ENCODE measurements around the gene EHD1. TPM values are rescaled to one million over a fixed set of nuclear protein-coding genes. Genes with fewer than 3 reads are reported as not detected.

The EHD1 gene
- polyA plus RNA-seq, 2 donors: 16.1 to 28.7 TPM

DNA sequence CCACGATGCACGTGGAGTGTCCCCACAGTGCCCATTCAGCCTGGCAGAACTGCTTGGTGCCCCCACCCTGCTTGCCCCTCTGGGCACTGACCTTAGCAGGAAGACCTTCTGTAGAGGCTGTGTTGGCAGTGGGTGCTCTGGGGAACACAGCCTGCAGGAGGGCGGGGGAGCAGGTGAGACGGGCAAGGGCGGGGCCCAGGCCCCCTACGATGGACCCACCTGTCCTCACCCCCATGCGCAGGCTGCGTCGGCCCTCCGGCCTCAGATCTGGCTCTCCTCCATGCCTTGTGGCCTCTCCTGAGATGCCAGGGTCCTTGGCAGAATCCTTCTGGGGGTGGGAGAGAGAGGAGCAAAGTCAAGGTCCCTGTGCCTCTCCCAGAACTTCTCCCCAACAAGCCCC is 44.9 kb downstream of the EHD1 start:
- H3K27ac ChIP-seq (ENCODE audit: low read depth in 2 of 2, low read length in 1 of 2): no peak overlapping the region

DNA sequence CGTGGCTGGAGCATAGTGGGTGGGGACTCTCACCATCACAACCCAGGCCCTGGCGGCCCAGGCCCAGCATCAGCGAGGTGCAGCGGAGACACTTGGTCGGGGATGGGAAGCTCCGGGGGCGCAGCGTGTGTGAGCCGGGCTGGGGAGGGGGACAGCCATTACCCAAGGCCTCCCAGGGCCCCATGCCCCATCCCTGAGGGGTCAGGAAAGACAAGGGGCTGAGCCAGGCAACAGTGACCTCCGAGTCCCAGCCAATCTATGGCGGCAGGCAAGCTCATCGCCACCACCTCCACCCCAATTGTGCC is 45.3 kb downstream of the EHD1 start:
- H3K27me3 ChIP-seq (ENCODE audit: control insufficient read depth in 1 of 2, insufficient read depth in 2 of 2, low read length in 2 of 2): no peaks in the 10 kb centered on the region
- peaks cover 0 to 18% of the 10 kb centered on the region in 2 donors for H3K4me1 ChIP-seq (ENCODE audit: control insufficient read depth in 2 of 2, insufficient read depth in 2 of 2, low read length in 1 of 2)
- no peak overlapping the region for H3K27ac ChIP-seq (ENCODE audit: low read depth in 2 of 2, low read length in 1 of 2)
- H3K36me3 ChIP-seq (ENCODE audit: control insufficient read depth in 2 of 2, insufficient read depth in 2 of 2, low read length in 1 of 2): peaks cover 6 to 78% of the 10 kb centered on the region in 2 donors
- H3K4me3 ChIP-seq (ENCODE audit: low read depth in 1 of 2, low read length in 2 of 2): no peak overlapping the region
- whole genome bisulfite sequencing, 2 donors: 89% methylated on average over 11 to 12 of the region's 12 CpGs
- no peaks in the 10 kb centered on the region for H3K9me3 ChIP-seq (ENCODE audit: control insufficient read depth in 2 of 2, insufficient read depth in 1 of 2, low read depth in 1 of 2, low read length in 1 of 2)

More for the DNA sequence above, 44.9 kb downstream of the EHD1 start:
- WGBS, 2 donors: 86 to 91% methylated on average over 10 of the region's 10 CpGs
- H3K4me1 ChIP-seq (ENCODE audit: control insufficient read depth in 2 of 2, insufficient read depth in 2 of 2, low read length in 1 of 2): peaks cover 0 to 18% of the 10 kb centered on the region in 2 donors
- H3K9me3 ChIP-seq (ENCODE audit: control insufficient read depth in 2 of 2, insufficient read depth in 1 of 2, low read depth in 1 of 2, low read length in 1 of 2): no peaks in the 10 kb centered on the region
- H3K36me3 ChIP-seq (ENCODE audit: control insufficient read depth in 2 of 2, insufficient read depth in 2 of 2, low read length in 1 of 2): peaks cover 6 to 80% of the 10 kb centered on the region in 2 donors
- H3K4me3 ChIP-seq (ENCODE audit: low read depth in 1 of 2, low read length in 2 of 2): no peak overlapping the region
- no peaks in the 10 kb centered on the region for H3K27me3 ChIP-seq (ENCODE audit: control insufficient read depth in 1 of 2, insufficient read depth in 2 of 2, low read length in 2 of 2)

DNA sequence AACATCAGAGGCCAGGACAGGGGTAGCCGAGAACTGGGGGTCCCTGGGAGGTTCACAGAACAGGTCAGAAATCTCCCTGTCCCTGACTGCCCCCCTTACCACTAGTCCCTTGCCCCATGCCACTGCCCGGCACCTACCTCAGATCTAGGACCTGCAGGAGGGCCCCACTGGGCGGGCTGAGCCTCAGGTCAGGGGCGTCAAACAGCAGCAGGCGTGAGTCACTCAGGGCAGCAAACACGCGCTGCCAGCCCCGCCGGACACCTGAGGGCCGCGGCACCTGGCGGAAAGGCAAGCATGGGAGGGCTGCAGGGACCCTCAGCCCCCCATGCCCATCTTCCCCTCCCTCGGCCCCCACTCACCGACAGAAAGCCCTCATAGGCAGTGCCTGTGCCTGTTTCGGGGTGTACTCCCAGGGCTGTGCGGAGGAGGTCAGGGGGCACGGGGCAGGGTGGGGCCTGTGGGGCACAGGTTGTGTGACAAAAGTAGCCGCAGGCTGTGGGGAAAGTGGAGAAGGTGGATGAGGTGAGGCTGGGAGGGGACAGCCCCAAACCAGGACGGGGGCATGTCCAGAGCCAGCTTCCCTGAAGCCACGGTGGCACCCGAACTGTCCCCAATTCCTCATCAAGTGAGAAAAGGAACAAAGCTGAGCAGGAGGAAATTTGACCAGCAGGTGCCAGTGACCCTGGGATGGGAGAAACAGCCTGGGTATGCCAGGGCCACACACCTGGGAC is 45.8 kb downstream of the EHD1 start:
- 93 to 94% methylated on average over 21 of the region's 21 CpGs for WGBS, 2 donors
- Histone ChIP-seq H3K36me3 (ENCODE audit: control insufficient read depth in 2 of 2, insufficient read depth in 2 of 2, low read length in 1 of 2) (peaks cover 6 to 75% of the 10 kb centered on the region in 2 donors), H3K9me3 (ENCODE audit: control insufficient read depth in 2 of 2, insufficient read depth in 1 of 2, low read depth in 1 of 2, low read length in 1 of 2) (no peaks in the 10 kb centered on the region), H3K4me3 (ENCODE audit: low read depth in 1 of 2, low read length in 2 of 2) (no peak overlapping the region), H3K27ac (ENCODE audit: low read depth in 2 of 2, low read length in 1 of 2) (no peak overlapping the region), H3K27me3 (ENCODE audit: control insufficient read depth in 1 of 2, insufficient read depth in 2 of 2, low read length in 2 of 2) (no peaks in the 10 kb centered on the region), H3K4me1 (ENCODE audit: control insufficient read depth in 2 of 2, insufficient read depth in 2 of 2, low read length in 1 of 2) (peaks cover 0 to 18% of the 10 kb centered on the region in 2 donors)

- 86 to 90% methylated on average over 19 to 24 of the region's 24 CpGs for WGBS, 2 donors
- Histone ChIP-seq H3K4me3 (ENCODE audit: low read depth in 1 of 2, low read length in 2 of 2) (no peak overlapping the region), H3K36me3 (ENCODE audit: control insufficient read depth in 2 of 2, insufficient read depth in 2 of 2, low read length in 1 of 2) (peaks cover 6 to 79% of the 10 kb centered on the region in 2 donors), H3K9me3 (ENCODE audit: control insufficient read depth in 2 of 2, insufficient read depth in 1 of 2, low read depth in 1 of 2, low read length in 1 of 2) (no peaks in the 10 kb centered on the region), H3K4me1 (ENCODE audit: control insufficient read depth in 2 of 2, insufficient read depth in 2 of 2, low read length in 1 of 2) (peaks cover 0 to 11% of the 10 kb centered on the region in 2 donors), H3K27me3 (ENCODE audit: control insufficient read depth in 1 of 2, insufficient read depth in 2 of 2, low read length in 2 of 2) (no peaks in the 10 kb centered on the region), H3K27ac (ENCODE audit: low read depth in 2 of 2, low read length in 1 of 2) (no peak overlapping the region)
These were observed 47.0 kb downstream of the EHD1 start for GRCh38 chr11:64831411-64831891.

- no peak overlapping the region for H3K27ac ChIP-seq (ENCODE audit: low read depth in 2 of 2, low read length in 1 of 2)
- peaks cover 6 to 77% of the 10 kb centered on the region in 2 donors for H3K36me3 ChIP-seq (ENCODE audit: control insufficient read depth in 2 of 2, insufficient read depth in 2 of 2, low read length in 1 of 2)
- 86 to 87% methylated on average over 43 of the region's 43 CpGs for WGBS, 2 donors
- H3K9me3 ChIP-seq (ENCODE audit: control insufficient read depth in 2 of 2, insufficient read depth in 1 of 2, low read depth in 1 of 2, low read length in 1 of 2): no peaks in the 10 kb centered on the region
- H3K27me3 ChIP-seq (ENCODE audit: control insufficient read depth in 1 of 2, insufficient read depth in 2 of 2, low read length in 2 of 2): no peaks in the 10 kb centered on the region
- no peak overlapping the region for H3K4me3 ChIP-seq (ENCODE audit: low read depth in 1 of 2, low read length in 2 of 2)
- no peaks in the 10 kb centered on the region for H3K4me1 ChIP-seq (ENCODE audit: control insufficient read depth in 2 of 2, insufficient read depth in 2 of 2, low read length in 1 of 2)
These were observed 48.7 kb downstream of the EHD1 start for GRCh38 chr11:64829536-64830251.

- 92 to 94% methylated on average over 22 of the region's 22 CpGs for WGBS, 2 donors
- no peak overlapping the region for H3K27ac ChIP-seq (ENCODE audit: low read depth in 2 of 2, low read length in 1 of 2)
- H3K4me1 ChIP-seq (ENCODE audit: control insufficient read depth in 2 of 2, insufficient read depth in 2 of 2, low read length in 1 of 2): no peaks in the 10 kb centered on the region
- no peaks in the 10 kb centered on the region for H3K9me3 ChIP-seq (ENCODE audit: control insufficient read depth in 2 of 2, insufficient read depth in 1 of 2, low read depth in 1 of 2, low read length in 1 of 2)
- H3K4me3 ChIP-seq (ENCODE audit: low read depth in 1 of 2, low read length in 2 of 2): no peak overlapping the region
- H3K36me3 ChIP-seq (ENCODE audit: control insufficient read depth in 2 of 2, insufficient read depth in 2 of 2, low read length in 1 of 2): peaks cover 0 to 59% of the 10 kb centered on the region in 2 donors
- no peaks in the 10 kb centered on the region for H3K27me3 ChIP-seq (ENCODE audit: control insufficient read depth in 1 of 2, insufficient read depth in 2 of 2, low read length in 2 of 2)
These were observed 51.0 kb downstream of the EHD1 start for GRCh38 chr11:64827451-64827839.

GRCh38 chr11:64826578-64827450 is 51.6 kb downstream of the EHD1 start:
- no peaks in the 10 kb centered on the region for H3K4me1 ChIP-seq (ENCODE audit: control insufficient read depth in 2 of 2, insufficient read depth in 2 of 2, low read length in 1 of 2)
- 88 to 92% methylated on average over 52 of the region's 52 CpGs for WGBS, 2 donors
- H3K27ac ChIP-seq (ENCODE audit: low read depth in 2 of 2, low read length in 1 of 2): no peak overlapping the region
- no peaks in the 10 kb centered on the region for H3K9me3 ChIP-seq (ENCODE audit: control insufficient read depth in 2 of 2, insufficient read depth in 1 of 2, low read depth in 1 of 2, low read length in 1 of 2)
- H3K27me3 ChIP-seq (ENCODE audit: control insufficient read depth in 1 of 2, insufficient read depth in 2 of 2, low read length in 2 of 2): no peaks in the 10 kb centered on the region
- H3K36me3 ChIP-seq (ENCODE audit: control insufficient read depth in 2 of 2, insufficient read depth in 2 of 2, low read length in 1 of 2): peaks cover 0 to 53% of the 10 kb centered on the region in 2 donors
- no peak overlapping the region for H3K4me3 ChIP-seq (ENCODE audit: low read depth in 1 of 2, low read length in 2 of 2)

- WGBS, 2 donors: 77 to 85% methylated on average over 7 of the region's 7 CpGs
- H3K27me3 ChIP-seq (ENCODE audit: control insufficient read depth in 1 of 2, insufficient read depth in 2 of 2, low read length in 2 of 2): no peaks in the 10 kb centered on the region
- H3K4me3 ChIP-seq (ENCODE audit: low read depth in 1 of 2, low read length in 2 of 2): no peak overlapping the region
- H3K36me3 ChIP-seq (ENCODE audit: control insufficient read depth in 2 of 2, insufficient read depth in 2 of 2, low read length in 1 of 2): peaks cover 0 to 47% of the 10 kb centered on the region in 2 donors
- H3K9me3 ChIP-seq (ENCODE audit: control insufficient read depth in 2 of 2, insufficient read depth in 1 of 2, low read depth in 1 of 2, low read length in 1 of 2): no peaks in the 10 kb centered on the region
- H3K27ac ChIP-seq (ENCODE audit: low read depth in 2 of 2, low read length in 1 of 2): no peak overlapping the region
- no peaks in the 10 kb centered on the region for H3K4me1 ChIP-seq (ENCODE audit: control insufficient read depth in 2 of 2, insufficient read depth in 2 of 2, low read length in 1 of 2)
These were observed 52.4 kb downstream of the EHD1 start for GRCh38 chr11:64826062-64826461.

DNA sequence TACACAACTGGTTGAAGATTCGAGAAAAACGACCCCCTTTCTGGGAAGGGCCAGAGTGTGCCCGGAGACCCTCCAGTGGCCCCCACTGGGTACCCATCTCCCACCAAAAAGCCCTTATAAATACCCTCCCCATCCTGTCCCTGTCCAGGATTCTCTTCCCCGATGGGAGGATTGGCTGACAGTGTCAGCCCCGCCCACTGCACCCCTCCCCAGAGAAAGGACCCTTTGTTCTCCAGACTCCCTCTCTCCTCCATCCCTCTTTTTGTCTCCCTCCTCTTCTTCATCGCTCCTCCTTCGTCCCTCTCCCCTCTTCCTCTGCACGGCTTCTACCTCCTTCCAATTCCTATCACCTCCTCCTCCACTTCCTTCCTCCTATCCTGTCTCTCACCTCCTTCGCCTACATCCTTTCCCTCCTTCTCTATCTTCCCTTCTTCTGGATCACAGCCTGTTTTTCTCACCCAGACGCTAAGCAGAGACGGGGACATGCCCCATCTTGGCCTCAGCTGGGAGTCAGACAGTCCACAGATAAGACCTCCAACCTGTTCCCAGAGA is 54.8 kb downstream of the EHD1 start:
- Histone ChIP-seq H3K27me3 (ENCODE audit: control insufficient read depth in 1 of 2, insufficient read depth in 2 of 2, low read length in 2 of 2) (no peaks in the 10 kb centered on the region), H3K27ac (ENCODE audit: low read depth in 2 of 2, low read length in 1 of 2) (no peak overlapping the region), H3K4me3 (ENCODE audit: low read depth in 1 of 2, low read length in 2 of 2) (no peak overlapping the region), H3K36me3 (ENCODE audit: control insufficient read depth in 2 of 2, insufficient read depth in 2 of 2, low read length in 1 of 2) (peaks cover 0 to 31% of the 10 kb centered on the region in 2 donors), H3K9me3 (ENCODE audit: control insufficient read depth in 2 of 2, insufficient read depth in 1 of 2, low read depth in 1 of 2, low read length in 1 of 2) (no peaks in the 10 kb centered on the region), H3K4me1 (ENCODE audit: control insufficient read depth in 2 of 2, insufficient read depth in 2 of 2, low read length in 1 of 2) (no peaks in the 10 kb centered on the region)
- WGBS, 2 donors: 70 to 78% methylated on average over 11 of the region's 11 CpGs
